ENCODE measurements around the gene BRINP2.

The BRINP2 gene

GRCh38 chr1:177243773-177244172 is 73.0 kb downstream of the BRINP2 start:
- Histone ChIP-seq H3K4me3 (ENCODE audit: low read length in 2 of 2) (no peak overlapping the region), H3K27me3 (ENCODE audit: control insufficient read depth in 2 of 2, insufficient read depth in 2 of 2, low read length in 2 of 2) (no peaks in the 10 kb centered on the region), H3K9ac (ENCODE audit: low read depth in 1 of 2, low read length in 2 of 2) (no peak overlapping the region), H3K9me3 (ENCODE audit: control insufficient read depth in 2 of 2, low read length in 2 of 2) (no peaks in the 10 kb centered on the region), H3K4me1 (ENCODE audit: control insufficient read depth in 2 of 2, insufficient read depth in 2 of 2, low read length in 2 of 2) (peaks cover 0 to 2% of the 10 kb centered on the region in 2 donors), H3K27ac (ENCODE audit: low read depth in 2 of 2, low read length in 2 of 2) (no peak overlapping the region), H3K36me3 (ENCODE audit: control insufficient read depth in 2 of 2, insufficient read depth in 2 of 2, low read length in 2 of 2) (no peaks in the 10 kb centered on the region)

- H3K36me3 ChIP-seq (ENCODE audit: control insufficient read depth in 2 of 2, insufficient read depth in 2 of 2, low read length in 2 of 2): no peaks in the 10 kb centered on the region
- peaks cover 5 to 8% of the 10 kb centered on the region in 2 donors for H3K4me1 ChIP-seq (ENCODE audit: control insufficient read depth in 2 of 2, insufficient read depth in 2 of 2, low read length in 2 of 2)
- no peak overlapping the region for H3K4me3 ChIP-seq (ENCODE audit: low read length in 2 of 2)
Measured at GRCh38 chr1:177246710-177247580, 76.2 kb downstream of the BRINP2 start.

GRCh38 chr1:177247623-177248176 is 76.9 kb downstream of the BRINP2 start:
- H3K27me3 ChIP-seq (ENCODE audit: control insufficient read depth in 2 of 2, insufficient read depth in 2 of 2, low read length in 2 of 2): no peaks in the 10 kb centered on the region
- no peak overlapping the region for H3K4me3 ChIP-seq (ENCODE audit: low read length in 2 of 2)
- H3K9ac ChIP-seq (ENCODE audit: low read depth in 1 of 2, low read length in 2 of 2): no peak overlapping the region
- no peak overlapping the region for H3K27ac ChIP-seq (ENCODE audit: low read depth in 2 of 2, low read length in 2 of 2)
- H3K4me1 ChIP-seq (ENCODE audit: control insufficient read depth in 2 of 2, insufficient read depth in 2 of 2, low read length in 2 of 2): peaks cover 5 to 8% of the 10 kb centered on the region in 2 donors
- no peaks in the 10 kb centered on the region for H3K9me3 ChIP-seq (ENCODE audit: control insufficient read depth in 2 of 2, low read length in 2 of 2)
- H3K36me3 ChIP-seq (ENCODE audit: control insufficient read depth in 2 of 2, insufficient read depth in 2 of 2, low read length in 2 of 2): no peaks in the 10 kb centered on the region

More at GRCh38 chr1:177246710-177247580, 76.2 kb downstream of the BRINP2 start:
- no peaks in the 10 kb centered on the region for H3K27me3 ChIP-seq (ENCODE audit: control insufficient read depth in 2 of 2, insufficient read depth in 2 of 2, low read length in 2 of 2)
- no peak overlapping the region for H3K27ac ChIP-seq (ENCODE audit: low read depth in 2 of 2, low read length in 2 of 2)
- H3K9ac ChIP-seq (ENCODE audit: low read depth in 1 of 2, low read length in 2 of 2): no peak overlapping the region
- no peaks in the 10 kb centered on the region for H3K9me3 ChIP-seq (ENCODE audit: control insufficient read depth in 2 of 2, low read length in 2 of 2)

- Histone ChIP-seq H3K27ac (ENCODE audit: low read depth in 2 of 2, low read length in 2 of 2) (no peak overlapping the region), H3K36me3 (ENCODE audit: control insufficient read depth in 2 of 2, insufficient read depth in 2 of 2, low read length in 2 of 2) (no peaks in the 10 kb centered on the region), H3K27me3 (ENCODE audit: control insufficient read depth in 2 of 2, insufficient read depth in 2 of 2, low read length in 2 of 2) (no peaks in the 10 kb centered on the region), H3K9me3 (ENCODE audit: control insufficient read depth in 2 of 2, low read length in 2 of 2) (no peaks in the 10 kb centered on the region), H3K9ac (ENCODE audit: low read depth in 1 of 2, low read length in 2 of 2) (no peak overlapping the region), H3K4me1 (ENCODE audit: control insufficient read depth in 2 of 2, insufficient read depth in 2 of 2, low read length in 2 of 2) (peaks cover 5 to 8% of the 10 kb centered on the region in 2 donors), H3K4me3 (ENCODE audit: low read length in 2 of 2) (no peak overlapping the region)
Measured at GRCh38 chr1:177248258-177248657, 77.5 kb downstream of the BRINP2 start.

- H3K9me3 ChIP-seq (ENCODE audit: control insufficient read depth in 2 of 2, low read length in 2 of 2): no peaks in the 10 kb centered on the region
- H3K36me3 ChIP-seq (ENCODE audit: control insufficient read depth in 2 of 2, insufficient read depth in 2 of 2, low read length in 2 of 2): no peaks in the 10 kb centered on the region
- peaks cover 5 to 8% of the 10 kb centered on the region in 2 donors for H3K4me1 ChIP-seq (ENCODE audit: control insufficient read depth in 2 of 2, insufficient read depth in 2 of 2, low read length in 2 of 2)
- H3K9ac ChIP-seq (ENCODE audit: low read depth in 1 of 2, low read length in 2 of 2): no peak overlapping the region
- no peak overlapping the region for H3K27ac ChIP-seq (ENCODE audit: low read depth in 2 of 2, low read length in 2 of 2)
- no peak overlapping the region for H3K4me3 ChIP-seq (ENCODE audit: low read length in 2 of 2)
- no peaks in the 10 kb centered on the region for H3K27me3 ChIP-seq (ENCODE audit: control insufficient read depth in 2 of 2, insufficient read depth in 2 of 2, low read length in 2 of 2)
Measured at GRCh38 chr1:177249231-177249630, 78.5 kb downstream of the BRINP2 start.

- H3K27ac ChIP-seq (ENCODE audit: low read depth in 2 of 2, low read length in 2 of 2): no peak overlapping the region
- H3K4me1 ChIP-seq (ENCODE audit: control insufficient read depth in 2 of 2, insufficient read depth in 2 of 2, low read length in 2 of 2): peaks cover 5 to 8% of the 10 kb centered on the region in 2 donors
- no peaks in the 10 kb centered on the region for H3K36me3 ChIP-seq (ENCODE audit: control insufficient read depth in 2 of 2, insufficient read depth in 2 of 2, low read length in 2 of 2)
- H3K27me3 ChIP-seq (ENCODE audit: control insufficient read depth in 2 of 2, insufficient read depth in 2 of 2, low read length in 2 of 2): no peaks in the 10 kb centered on the region
- no peaks in the 10 kb centered on the region for H3K9me3 ChIP-seq (ENCODE audit: control insufficient read depth in 2 of 2, low read length in 2 of 2)
- no peak overlapping the region for H3K9ac ChIP-seq (ENCODE audit: low read depth in 1 of 2, low read length in 2 of 2)
- no peak overlapping the region for H3K4me3 ChIP-seq (ENCODE audit: low read length in 2 of 2)
Measured at GRCh38 chr1:177252877-177253276, 82.1 kb downstream of the BRINP2 start.

GRCh38 chr1:177255411-177255810 is 84.7 kb downstream of the BRINP2 start:
- H3K27ac ChIP-seq (ENCODE audit: low read depth in 2 of 2, low read length in 2 of 2): no peak overlapping the region

GRCh38 chr1:177256153-177257075 is 85.7 kb downstream of the BRINP2 start:
- Histone ChIP-seq H3K9ac (ENCODE audit: low read depth in 1 of 2, low read length in 2 of 2) (no peak overlapping the region), H3K27me3 (ENCODE audit: control insufficient read depth in 2 of 2, insufficient read depth in 2 of 2, low read length in 2 of 2) (no peaks in the 10 kb centered on the region), H3K4me1 (ENCODE audit: control insufficient read depth in 2 of 2, insufficient read depth in 2 of 2, low read length in 2 of 2) (no peaks in the 10 kb centered on the region), H3K36me3 (ENCODE audit: control insufficient read depth in 2 of 2, insufficient read depth in 2 of 2, low read length in 2 of 2) (no peaks in the 10 kb centered on the region), H3K27ac (ENCODE audit: low read depth in 2 of 2, low read length in 2 of 2) (no peak overlapping the region), H3K9me3 (ENCODE audit: control insufficient read depth in 2 of 2, low read length in 2 of 2) (no peaks in the 10 kb centered on the region), H3K4me3 (ENCODE audit: low read length in 2 of 2) (no peak overlapping the region)

More at GRCh38 chr1:177255411-177255810, 84.7 kb downstream of the BRINP2 start:
- Histone ChIP-seq H3K27me3 (ENCODE audit: control insufficient read depth in 2 of 2, insufficient read depth in 2 of 2, low read length in 2 of 2) (no peaks in the 10 kb centered on the region), H3K4me3 (ENCODE audit: low read length in 2 of 2) (no peak overlapping the region), H3K9me3 (ENCODE audit: control insufficient read depth in 2 of 2, low read length in 2 of 2) (no peaks in the 10 kb centered on the region), H3K36me3 (ENCODE audit: control insufficient read depth in 2 of 2, insufficient read depth in 2 of 2, low read length in 2 of 2) (no peaks in the 10 kb centered on the region), H3K4me1 (ENCODE audit: control insufficient read depth in 2 of 2, insufficient read depth in 2 of 2, low read length in 2 of 2) (no peaks in the 10 kb centered on the region), H3K9ac (ENCODE audit: low read depth in 1 of 2, low read length in 2 of 2) (no peak overlapping the region)

- H3K36me3 ChIP-seq (ENCODE audit: control insufficient read depth in 2 of 2, insufficient read depth in 2 of 2, low read length in 2 of 2): no peaks in the 10 kb centered on the region
- no peak overlapping the region for H3K4me3 ChIP-seq (ENCODE audit: low read length in 2 of 2)
- H3K27ac ChIP-seq (ENCODE audit: low read depth in 2 of 2, low read length in 2 of 2): no peak overlapping the region
- H3K4me1 ChIP-seq (ENCODE audit: control insufficient read depth in 2 of 2, insufficient read depth in 2 of 2, low read length in 2 of 2): no peaks in the 10 kb centered on the region
- H3K9ac ChIP-seq (ENCODE audit: low read depth in 1 of 2, low read length in 2 of 2): no peak overlapping the region
- H3K27me3 ChIP-seq (ENCODE audit: control insufficient read depth in 2 of 2, insufficient read depth in 2 of 2, low read length in 2 of 2): no peaks in the 10 kb centered on the region
- H3K9me3 ChIP-seq (ENCODE audit: control insufficient read depth in 2 of 2, low read length in 2 of 2): no peaks in the 10 kb centered on the region
Measured at GRCh38 chr1:177257128-177257527, 86.4 kb downstream of the BRINP2 start.

- no peaks in the 10 kb centered on the region for H3K9me3 ChIP-seq (ENCODE audit: control insufficient read depth in 2 of 2, low read length in 2 of 2)
- no peaks in the 10 kb centered on the region for H3K36me3 ChIP-seq (ENCODE audit: control insufficient read depth in 2 of 2, insufficient read depth in 2 of 2, low read length in 2 of 2)
- no peak overlapping the region for H3K9ac ChIP-seq (ENCODE audit: low read depth in 1 of 2, low read length in 2 of 2)
- H3K27me3 ChIP-seq (ENCODE audit: control insufficient read depth in 2 of 2, insufficient read depth in 2 of 2, low read length in 2 of 2): no peaks in the 10 kb centered on the region
- H3K27ac ChIP-seq (ENCODE audit: low read depth in 2 of 2, low read length in 2 of 2): no peak overlapping the region
- no peak overlapping the region for H3K4me3 ChIP-seq (ENCODE audit: low read length in 2 of 2)
- no peaks in the 10 kb centered on the region for H3K4me1 ChIP-seq (ENCODE audit: control insufficient read depth in 2 of 2, insufficient read depth in 2 of 2, low read length in 2 of 2)
Measured at GRCh38 chr1:177257576-177257975, 86.8 kb downstream of the BRINP2 start.

Data from mucosa of rectum (tissue), 2 donors.